ELF-1 (cell line): ENCODE data around the gene SLCO3A1.

Source experiments
- DNase-seq: peaks from one replicate; pipeline ENCODE4 v3.0.0-alpha.2; 2016; ENCODE audit warnings: low read depth, low spot score

The SLCO3A1 gene

DNA sequence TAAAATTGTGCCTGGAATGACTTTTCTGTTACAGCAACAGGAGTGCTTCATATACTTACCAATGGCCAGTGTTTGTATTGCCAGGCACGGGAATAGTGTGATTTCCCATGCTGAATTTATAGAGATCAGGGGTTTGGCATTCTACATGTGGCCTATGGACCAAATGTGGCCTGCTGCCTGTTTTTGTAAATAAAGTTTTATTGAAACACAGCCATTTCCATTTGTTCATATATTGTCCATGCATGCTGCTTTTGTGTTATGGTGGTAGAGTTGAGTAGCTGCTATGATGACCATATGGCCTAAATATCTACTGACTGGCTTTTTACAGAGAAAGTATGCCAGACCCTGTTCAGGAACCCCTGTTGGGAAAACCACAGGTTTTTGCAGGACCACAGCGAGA lies 55.6 kb downstream of the SLCO3A1 start:
- no peak for DNase-seq

DNA sequence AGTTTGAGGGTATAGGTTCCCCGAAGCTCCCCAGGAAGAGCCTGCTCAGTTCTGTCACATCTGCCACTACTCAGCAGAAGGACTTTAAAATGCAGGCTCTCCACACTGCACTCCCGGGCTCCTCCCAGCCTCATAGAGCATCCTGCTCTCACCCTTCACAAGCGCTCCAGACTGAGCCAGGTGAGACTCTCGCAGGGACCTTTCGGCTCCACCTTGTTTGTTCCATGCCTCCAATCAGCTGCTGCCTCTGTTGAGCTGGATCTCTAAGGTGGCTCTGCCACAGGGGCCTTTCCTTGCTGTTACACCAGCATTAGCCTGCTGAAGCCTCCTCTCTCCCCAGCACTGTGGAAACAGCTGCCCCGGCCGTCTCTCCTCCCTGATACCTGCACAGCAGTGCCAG lies 56.1 kb downstream of the SLCO3A1 start:
- DNase-seq: no peak

GRCh38 chr15:91911844-91912243 lies 58.3 kb downstream of the SLCO3A1 start:
- no peak for DNase-seq

- DNase-seq: no peak
Observed at GRCh38 chr15:91912336-91912735, 58.8 kb downstream of the SLCO3A1 start.

GRCh38 chr15:91913560-91913959 lies 60.1 kb downstream of the SLCO3A1 start:
- no peak for DNase-seq

GRCh38 chr15:91915576-91915975 lies 62.1 kb downstream of the SLCO3A1 start:
- no peak for DNase-seq

DNA sequence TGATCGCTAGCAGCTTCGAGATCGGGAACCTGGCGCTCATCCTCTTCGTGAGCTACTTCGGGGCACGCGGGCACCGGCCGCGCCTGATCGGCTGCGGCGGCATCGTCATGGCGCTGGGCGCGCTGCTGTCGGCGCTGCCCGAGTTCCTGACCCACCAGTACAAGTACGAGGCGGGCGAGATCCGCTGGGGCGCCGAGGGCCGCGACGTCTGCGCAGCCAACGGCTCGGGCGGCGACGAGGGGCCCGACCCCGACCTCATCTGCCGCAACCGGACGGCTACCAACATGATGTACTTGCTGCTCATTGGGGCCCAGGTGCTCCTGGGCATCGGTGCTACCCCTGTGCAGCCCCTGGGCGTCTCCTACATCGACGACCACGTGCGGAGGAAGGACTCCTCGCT lies 62.5 kb downstream of the SLCO3A1 start:
- no peak for DNase-seq

GRCh38 chr15:91917686-91918360 lies 64.3 kb downstream of the SLCO3A1 start:
- no peak for DNase-seq

GRCh38 chr15:91919014-91919534 lies 65.6 kb downstream of the SLCO3A1 start:
- DNase-seq: no peak

GRCh38 chr15:91921188-91921842 lies 67.8 kb downstream of the SLCO3A1 start:
- DNase-seq: no peak

DNA sequence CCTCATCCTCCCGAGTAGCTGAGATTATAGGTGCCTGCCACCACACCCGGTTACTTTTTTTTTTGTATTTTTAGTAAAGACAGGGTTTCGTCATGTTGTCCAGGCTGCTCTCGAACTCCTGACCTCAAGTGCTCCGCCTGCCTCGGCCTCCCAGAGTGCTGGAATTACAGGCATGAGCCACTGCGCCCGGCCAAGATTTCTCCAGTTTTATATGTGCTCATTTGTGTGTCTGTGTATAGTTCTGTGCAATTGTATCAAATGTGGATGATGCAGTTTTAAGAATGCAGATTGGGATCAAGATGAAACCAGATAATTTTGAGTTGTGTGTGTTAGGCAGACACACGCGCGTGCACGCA lies 68.3 kb downstream of the SLCO3A1 start:
- DNase-seq: no peak

GRCh38 chr15:91922646-91923547 lies 69.4 kb downstream of the SLCO3A1 start:
- no peak for DNase-seq

GRCh38 chr15:91924183-91924582 lies 70.7 kb downstream of the SLCO3A1 start:
- DNase-seq: no peak

- DNase-seq: no peak
Observed at GRCh38 chr15:91924837-91925495, 71.5 kb downstream of the SLCO3A1 start.

- DNase-seq: no peak
Observed at GRCh38 chr15:91925794-91926193, 72.3 kb downstream of the SLCO3A1 start.

GRCh38 chr15:91926908-91927270 lies 73.4 kb downstream of the SLCO3A1 start:
- DNase-seq: no peak

DNA sequence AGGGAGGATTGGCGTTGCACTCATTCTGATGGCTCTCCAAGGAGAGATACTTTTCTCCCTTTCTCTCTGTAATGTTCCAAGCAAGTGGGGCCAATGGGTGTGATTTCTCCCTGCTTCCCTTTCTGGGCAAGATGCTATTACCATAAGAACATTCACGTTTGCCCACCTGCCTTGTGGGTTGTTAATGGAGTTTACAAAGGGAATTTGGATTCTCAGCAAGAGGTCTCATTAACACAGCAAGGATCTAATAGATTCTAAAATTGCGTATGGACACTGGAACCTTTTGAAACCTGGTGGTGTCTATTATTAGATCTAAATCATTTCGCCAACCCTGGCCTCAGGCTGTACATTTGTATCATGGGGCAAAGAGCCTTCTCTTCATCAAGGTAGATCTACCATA lies 74.1 kb downstream of the SLCO3A1 start:
- no peak for DNase-seq

GRCh38 chr15:91928675-91929074 lies 75.2 kb downstream of the SLCO3A1 start:
- DNase-seq: no peak

DNA sequence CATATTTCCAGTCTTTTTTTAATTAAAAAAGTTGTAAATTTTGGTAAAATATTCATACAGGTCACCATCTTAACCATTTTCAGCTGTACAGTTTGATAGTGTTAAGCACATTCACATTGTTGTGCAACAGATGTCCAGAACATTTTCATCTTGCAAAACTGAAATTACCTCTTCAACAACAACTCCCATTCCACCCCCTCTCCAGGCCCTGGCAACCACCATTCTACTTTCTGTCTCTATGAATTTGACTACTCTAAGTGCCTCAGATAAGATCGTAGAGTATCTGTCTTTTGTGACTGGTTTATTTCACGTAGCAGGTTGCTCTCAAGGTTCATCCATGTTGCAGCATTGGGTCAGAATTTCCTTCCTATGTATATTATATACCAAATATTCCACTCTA lies 76.0 kb downstream of the SLCO3A1 start:
- no peak for DNase-seq

DNA sequence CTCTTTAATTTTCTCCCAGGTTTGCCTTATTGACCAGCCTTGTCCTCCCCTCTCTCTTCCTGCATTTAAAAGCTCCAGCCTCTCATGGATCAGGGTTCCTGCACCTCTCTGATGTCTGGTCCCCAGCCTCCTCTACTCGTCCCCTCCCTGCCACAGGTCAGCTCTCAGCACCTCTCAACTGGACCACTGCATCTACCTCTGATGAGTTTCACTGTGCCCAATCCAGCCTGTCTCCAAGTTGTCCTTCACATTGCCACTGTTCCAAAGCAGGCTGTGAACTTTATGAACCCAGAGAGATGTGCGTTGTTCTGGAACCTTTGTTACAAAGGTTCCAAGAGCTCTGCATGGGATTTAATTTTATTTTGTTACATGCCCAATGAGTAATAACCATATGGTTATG lies 76.6 kb downstream of the SLCO3A1 start:
- no peak for DNase-seq

GRCh38 chr15:91936182-91936775 lies 82.8 kb downstream of the SLCO3A1 start:
- no peak for DNase-seq

GRCh38 chr15:91936927-91937326 lies 83.4 kb downstream of the SLCO3A1 start:
- DNase-seq: no peak
